ENCODE results near the gene ATXN1. TPM values are rescaled to one million over a fixed set of nuclear protein-coding genes. Genes with fewer than 3 reads are reported as not detected.

Gene ATXN1
- 10 to 100 TPM; 38.7 to 78.3 (median 62.6) TPM for total RNA-seq

GRCh38 chr6:16760516-16761470 lies at the start of gene ATXN1:
Gene ATXN1, minus strand, starts transcription at chr6:16761460.
- Histone ChIP-seq H3K4me3 (peak within 1 kb of the TSS; percentile 92 to 95), H3K27ac (peak within 1 kb of the TSS; percentile 99), H3K4me1 (peaks cover 0 to 69% (median 5%) of the 10 kb centered on the region in 3 donors), H3K27me3 (no peaks in the 10 kb centered on the region), H3K9me3 (no peaks in the 10 kb centered on the region), H3K36me3 (no peaks in the 10 kb centered on the region)
- WGBS, 2 donors (ENCODE audit: low coverage in 1 of 2) = 0% methylated on average over 5 to 8 of the region's 82 CpGs
- TF ChIP-seq POLR2A (IDR thresholded peaks at IDR 0.05) (peak in 1 of 2 donors; percentile 62), CTCF (IDR thresholded peaks at IDR 0.05) (no peak), EP300 (IDR thresholded peaks at IDR 0.05) (no peak), POLR2AphosphoS5 (IDR thresholded peaks at IDR 0.05) (peak; percentile 48)
- ATAC-seq = no peak

DNA sequence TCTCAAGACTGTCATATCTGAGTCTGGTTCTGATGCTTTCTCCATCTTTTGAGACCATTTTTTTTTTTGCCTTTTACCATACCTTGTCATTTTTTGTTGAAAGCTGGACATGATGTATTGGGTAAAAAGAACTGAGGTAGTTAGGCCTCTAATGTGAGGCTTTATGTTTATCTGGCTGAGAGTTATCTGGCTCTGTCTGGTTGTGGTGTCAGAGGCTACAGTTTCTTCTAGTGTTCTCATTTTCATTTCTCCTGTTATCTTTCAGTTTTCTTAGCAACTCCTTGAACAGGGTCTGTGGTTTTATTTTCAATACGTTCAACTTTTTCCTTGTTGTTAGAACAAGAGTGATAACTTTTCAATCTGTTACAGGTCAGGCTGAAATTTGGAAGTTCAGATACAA lies 49.2 kb upstream of the ATXN1 start:
- 81 to 86% methylated on average over 1 of the region's 1 CpG for WGBS, 2 donors (ENCODE audit: low coverage in 1 of 2)
- ATAC-seq = no peak
- H3K4me1 ChIP-seq = peaks cover 0 to 8% (median 2%) of the 10 kb centered on the region in 3 donors
- TF ChIP-seq CTCF (IDR thresholded peaks at IDR 0.05) (no peak), EP300 (IDR thresholded peaks at IDR 0.05) (no peak), POLR2A (IDR thresholded peaks at IDR 0.05) (no peak), POLR2AphosphoS5 (IDR thresholded peaks at IDR 0.05) (no peak)
- no peak overlapping the region for H3K4me3 ChIP-seq
- no peak overlapping the region for H3K27ac ChIP-seq
- H3K36me3 ChIP-seq = no peaks in the 10 kb centered on the region
- peaks cover 0 to 4% (median 0%) of the 10 kb centered on the region in 3 donors for H3K9me3 ChIP-seq
- no peaks in the 10 kb centered on the region for H3K27me3 ChIP-seq

GRCh38 chr6:16809753-16810358 lies 48.6 kb upstream of the ATXN1 start:
- Histone ChIP-seq H3K27me3 (no peaks in the 10 kb centered on the region), H3K27ac (no peak overlapping the region), H3K36me3 (no peaks in the 10 kb centered on the region), H3K4me1 (peaks cover 0 to 14% (median 5%) of the 10 kb centered on the region in 3 donors), H3K9me3 (peaks cover 0 to 4% (median 0%) of the 10 kb centered on the region in 3 donors), H3K4me3 (no peak overlapping the region)
- no peak for ATAC-seq
- 77 to 100% methylated on average over 1 to 2 of the region's 2 CpGs for WGBS, 2 donors (ENCODE audit: low coverage in 1 of 2)
- TF ChIP-seq POLR2AphosphoS5 (IDR thresholded peaks at IDR 0.05) = no peak
- no peak for TF ChIP-seq CTCF (IDR thresholded peaks at IDR 0.05)
- TF ChIP-seq POLR2A (IDR thresholded peaks at IDR 0.05) = no peak
- no peak for TF ChIP-seq EP300 (IDR thresholded peaks at IDR 0.05)

- no peak for ATAC-seq
- TF ChIP-seq EP300 (IDR thresholded peaks at IDR 0.05) (no peak), POLR2A (IDR thresholded peaks at IDR 0.05) (no peak), POLR2AphosphoS5 (IDR thresholded peaks at IDR 0.05) (no peak), CTCF (IDR thresholded peaks at IDR 0.05) (no peak)
- Histone ChIP-seq H3K36me3 (no peaks in the 10 kb centered on the region), H3K27me3 (no peaks in the 10 kb centered on the region), H3K4me3 (no peak overlapping the region), H3K9me3 (peaks cover 0 to 1% (median 0%) of the 10 kb centered on the region in 3 donors), H3K4me1 (peaks cover under 1 to 33% (median 8%) of the 10 kb centered on the region in 3 donors), H3K27ac (no peak overlapping the region)
- WGBS, 2 donors (ENCODE audit: low coverage in 1 of 2) = 94 to 100% methylated on average over 3 of the region's 6 CpGs
These were observed 46.7 kb upstream of the ATXN1 start for GRCh38 chr6:16807956-16808355.

Measured in gastroesophageal sphincter (tissue), 4 donors.